ENCODE measurements around the gene GALNT1.
A peak's percentile ranks its signal among the peaks of the same experiment; 100 is the strongest.

The GALNT1 gene

GRCh38 chr18:35616664-35617423 lies 35.3 kb downstream of the GALNT1 start:
- DNase-seq = peak in 9 of 56 donors; percentile 2 to 18 (median 8)

DNA sequence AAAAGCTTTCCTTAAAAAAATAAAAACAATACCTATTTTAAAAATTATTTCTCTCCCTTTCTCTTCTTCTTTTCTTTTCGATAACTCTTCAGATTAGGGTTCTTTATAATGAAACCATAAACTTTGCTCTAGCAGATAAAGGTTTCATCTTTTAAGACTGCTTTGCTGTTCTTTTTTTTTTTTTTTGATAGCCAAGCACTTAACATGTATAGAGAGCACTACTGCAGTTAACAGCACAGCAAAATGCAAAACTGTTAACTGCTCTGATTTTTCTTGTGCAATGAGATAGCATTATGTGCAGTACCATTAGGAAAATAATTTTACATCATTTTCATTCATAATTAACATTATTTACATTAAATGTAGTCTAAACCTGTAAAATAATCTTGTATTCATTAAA lies 36.3 kb downstream of the GALNT1 start:
- no peak for DNase-seq

GRCh38 chr18:35618289-35618688 lies 36.7 kb downstream of the GALNT1 start:
- DNase-seq = no peak

DNA sequence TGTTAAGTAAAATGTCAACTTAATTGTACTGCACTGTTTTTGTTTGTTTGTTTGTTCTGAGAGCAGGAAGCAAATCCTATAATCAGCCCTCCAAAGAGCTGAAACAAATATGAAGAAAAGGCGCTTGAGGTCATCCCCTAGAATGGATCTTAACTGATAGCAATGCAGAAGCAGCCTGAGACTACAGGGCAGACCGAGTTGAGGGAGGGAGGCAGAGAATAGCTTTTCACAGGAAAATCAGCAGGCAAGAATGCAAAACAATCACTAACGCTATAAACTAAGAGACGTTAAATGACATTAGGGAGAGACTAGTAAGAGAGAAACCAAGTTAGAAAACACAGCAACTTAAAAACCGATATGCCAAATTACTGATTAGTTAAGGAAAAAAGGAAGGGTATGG lies 37.2 kb downstream of the GALNT1 start:
- no peak for DNase-seq

DNA sequence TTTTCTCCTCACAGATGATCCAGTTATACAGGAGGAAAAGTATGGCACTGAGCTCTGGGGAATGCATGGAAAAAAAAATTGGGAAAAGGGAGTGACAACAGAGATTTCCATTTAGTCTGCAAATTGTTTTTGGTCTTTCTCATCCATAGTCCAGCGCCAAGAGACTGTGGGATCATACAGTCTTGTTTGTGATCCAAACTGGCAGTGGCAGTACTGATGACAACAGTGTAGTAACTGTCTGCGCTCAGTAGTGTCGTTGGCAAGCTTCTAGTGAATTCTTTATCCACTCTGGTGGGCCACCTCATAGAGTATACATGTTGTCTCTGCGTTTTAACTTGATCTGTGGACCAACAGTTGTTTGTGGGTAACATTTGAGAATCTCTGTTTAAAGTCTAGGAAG lies 37.9 kb downstream of the GALNT1 start:
- peak in 43 of 56 donors; percentile 3 to 85 (median 46) for DNase-seq

GRCh38 chr18:35619941-35620340 lies 38.4 kb downstream of the GALNT1 start:
- DNase-seq = peak in 1 of 56 donors; percentile 4

- no peak for DNase-seq
These were observed 39.2 kb downstream of the GALNT1 start for GRCh38 chr18:35620765-35621164.

DNA sequence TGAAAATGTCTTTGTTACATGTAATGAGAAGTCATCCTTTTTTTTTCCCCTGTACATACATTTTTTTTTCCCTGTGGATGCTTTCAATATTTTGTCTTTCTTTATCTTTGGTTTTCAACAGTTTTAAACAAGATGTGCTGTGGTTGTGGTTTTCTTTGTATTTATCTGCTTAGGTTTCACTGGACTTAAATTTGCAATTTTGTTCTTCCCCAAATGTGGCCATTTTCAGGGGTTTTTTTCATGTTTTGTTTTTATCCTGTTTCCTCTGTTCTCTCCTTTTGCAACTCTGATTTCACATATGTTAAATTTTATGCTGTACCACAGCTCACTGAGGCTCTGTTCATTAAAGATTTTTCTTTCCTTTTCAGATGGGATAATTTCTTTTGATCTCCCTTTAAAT lies 41.7 kb downstream of the GALNT1 start:
- no peak for DNase-seq

GRCh38 chr18:35624146-35624545 lies 42.6 kb downstream of the GALNT1 start:
- no peak for DNase-seq

DNA sequence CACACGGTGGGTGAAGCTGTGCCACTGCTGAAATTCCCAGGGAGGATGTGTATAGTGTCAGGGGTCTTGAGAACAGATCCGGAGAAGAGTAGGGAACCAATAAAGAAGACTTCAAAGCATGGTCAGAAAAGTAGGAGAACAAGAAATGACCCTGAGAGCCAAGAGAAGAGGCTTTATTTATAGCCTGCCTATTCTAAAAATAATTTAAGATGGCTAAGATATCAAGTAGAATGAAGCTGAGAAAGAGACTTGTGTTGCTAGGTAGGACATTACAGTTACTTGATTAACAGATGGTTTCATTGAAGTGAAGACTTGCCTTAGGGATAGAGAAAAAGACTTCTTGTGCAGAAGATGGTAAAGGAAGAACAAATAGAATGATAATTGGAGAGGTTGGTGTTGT lies 43.7 kb downstream of the GALNT1 start:
- no peak for DNase-seq

DNA sequence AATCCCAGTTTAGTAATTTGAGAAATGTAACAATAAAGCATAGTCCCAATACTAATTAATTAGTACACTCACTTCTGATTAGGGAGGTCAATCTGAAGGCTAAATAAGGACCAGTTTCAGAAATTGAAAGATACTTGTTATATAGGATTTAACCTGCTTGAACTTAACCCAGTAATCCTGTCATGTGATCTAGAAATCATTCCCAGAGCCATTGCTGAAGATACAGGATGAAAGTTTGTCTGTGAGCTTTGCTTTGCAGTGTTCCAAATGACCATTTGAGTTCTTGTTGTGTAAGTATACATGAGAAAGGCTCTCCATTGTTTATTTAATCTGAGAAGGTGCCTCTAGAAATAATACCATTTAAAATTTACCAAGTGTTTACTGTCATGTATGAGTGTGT lies 52.2 kb downstream of the GALNT1 start:
- no peak for DNase-seq

GRCh38 chr18:35634323-35634722 lies 52.8 kb downstream of the GALNT1 start:
- no peak for DNase-seq

- DNase-seq = no peak
These were observed 53.6 kb downstream of the GALNT1 start for GRCh38 chr18:35635170-35635569.

GRCh38 chr18:35637227-35637626 lies 55.7 kb downstream of the GALNT1 start:
- no peak for DNase-seq

- DNase-seq = no peak
These were observed 57.8 kb downstream of the GALNT1 start for GRCh38 chr18:35639296-35639695.

GRCh38 chr18:35641467-35641866 lies 59.9 kb downstream of the GALNT1 start:
- DNase-seq = no peak

DNA sequence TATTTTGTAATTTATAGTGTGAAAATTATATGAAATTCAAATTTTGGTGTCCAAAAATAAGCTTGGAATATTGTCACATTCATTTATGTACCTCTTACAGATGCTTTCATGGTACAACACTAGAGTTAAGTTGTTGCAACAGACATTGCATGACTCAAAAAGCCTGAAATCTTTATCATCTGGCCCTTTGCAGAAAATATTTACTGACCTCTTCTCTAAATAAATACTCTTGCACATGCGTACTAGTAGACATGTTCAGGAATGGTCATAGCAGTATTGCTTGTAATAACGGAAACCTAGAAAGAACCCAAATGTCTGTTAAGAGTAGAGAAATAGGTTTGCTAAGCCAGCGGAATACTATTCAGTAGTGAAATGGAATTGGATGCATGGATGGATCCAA lies 60.4 kb downstream of the GALNT1 start:
- DNase-seq = no peak

- no peak for DNase-seq
These were observed 61.3 kb downstream of the GALNT1 start for GRCh38 chr18:35642802-35643201.

DNA sequence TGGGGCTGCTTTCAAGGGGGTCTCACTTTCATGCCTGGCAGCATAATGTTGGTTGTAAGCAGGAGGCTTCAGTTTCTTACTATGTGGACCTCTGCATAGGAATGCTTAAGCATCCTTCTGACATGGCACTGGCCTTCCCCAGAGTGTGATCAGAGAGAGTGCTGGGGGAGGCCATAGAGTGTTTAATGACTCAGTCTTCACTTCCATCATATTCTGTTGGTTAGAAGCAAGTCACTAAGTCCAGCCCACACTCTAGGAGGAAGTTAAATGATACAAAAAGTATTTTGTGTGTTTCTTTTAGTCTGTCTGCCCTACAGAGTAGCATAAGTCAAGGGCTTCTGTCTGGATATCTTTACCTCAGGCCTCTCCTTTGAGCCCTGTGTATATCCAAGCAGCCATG lies 64.9 kb downstream of the GALNT1 start:
- no peak for DNase-seq

GRCh38 chr18:35653392-35654135 lies 72.0 kb downstream of the GALNT1 start:
- no peak for DNase-seq

DNA sequence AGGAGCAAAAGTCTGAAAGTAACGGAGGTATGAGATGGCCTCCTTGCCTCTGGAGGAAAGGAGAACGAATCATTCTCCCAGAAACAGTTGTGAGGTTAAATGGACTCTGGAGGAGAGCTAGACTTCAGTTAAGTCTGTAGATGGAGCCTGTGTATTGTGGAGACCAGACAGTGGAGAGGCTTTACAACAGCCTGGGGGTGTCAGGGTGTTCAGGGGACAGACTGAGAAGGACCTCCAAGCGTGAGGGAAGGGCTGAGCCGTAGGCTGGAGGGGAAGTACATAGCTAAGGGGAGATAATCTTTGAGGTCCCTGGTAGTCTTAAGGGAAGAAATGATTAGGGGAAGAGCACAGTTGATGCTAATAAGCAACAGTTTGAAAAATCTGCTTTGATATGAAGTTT lies 76.6 kb downstream of the GALNT1 start:
- DNase-seq = no peak

- no peak for DNase-seq
These were observed 80.1 kb downstream of the GALNT1 start for GRCh38 chr18:35661483-35662146.
